A375 (cell line): Measurements from ENCODE around the gene OR10A3. TPM values are rescaled to one million over a fixed set of nuclear protein-coding genes. Genes with fewer than 3 reads are reported as not detected.

Experiments used
- small RNA-seq: library from RNA; depleted of rRNA; stranded (forward); fragments of <200 nt; gene quantifications from one replicate; pipeline ENCODE3, GENCODE V24; 2014
- total RNA-seq: library from RNA; depleted of rRNA; stranded (reverse); fragments of >200 nt; shearing (Covaris generic); gene quantifications from 2 replicates; pipeline ENCODE4 v1.2.3, GENCODE V29; 2014; rRNA removed

OR10A3 gene, protein sequence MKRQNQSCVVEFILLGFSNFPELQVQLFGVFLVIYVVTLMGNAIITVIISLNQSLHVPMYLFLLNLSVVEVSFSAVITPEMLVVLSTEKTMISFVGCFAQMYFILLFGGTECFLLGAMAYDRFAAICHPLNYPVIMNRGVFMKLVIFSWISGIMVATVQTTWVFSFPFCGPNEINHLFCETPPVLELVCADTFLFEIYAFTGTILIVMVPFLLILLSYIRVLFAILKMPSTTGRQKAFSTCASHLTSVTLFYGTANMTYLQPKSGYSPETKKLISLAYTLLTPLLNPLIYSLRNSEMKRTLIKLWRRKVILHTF
- total RNA-seq = not detected in 2 replicates

DNA sequence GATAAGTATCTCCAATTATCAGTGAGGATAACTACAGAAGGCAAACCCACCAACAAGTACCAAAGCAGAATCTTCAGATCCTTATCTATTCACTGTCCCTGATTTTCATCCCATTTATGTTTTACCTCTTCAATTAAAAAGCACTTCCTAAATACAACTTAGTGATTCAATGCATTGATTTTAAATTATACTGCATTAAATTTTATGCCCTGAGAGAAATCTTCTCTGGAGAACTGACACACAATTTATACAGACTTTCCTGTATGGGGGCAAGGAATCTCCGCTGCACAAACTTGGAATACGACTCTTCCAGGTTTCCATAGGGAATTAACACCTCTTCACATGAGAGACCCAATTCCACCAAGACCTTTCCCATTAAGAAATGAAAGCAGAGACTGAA lies at the start of gene OR10A3:
Gene OR10A3, minus strand, starts transcription at position 101 of the 400 bp plus-strand sequence. CDS start 2,188 bp downstream, outside the sequence.

GRCh38 chr11:7986768-7987559 lies 45.5 kb upstream of the OR10A3 start, which contains the start of gene EIF3F:
Gene EIF3F, plus strand, starts transcription at chr11:7987337. Its CDS starts 16 bp downstream, at chr11:7987353.

DNA sequence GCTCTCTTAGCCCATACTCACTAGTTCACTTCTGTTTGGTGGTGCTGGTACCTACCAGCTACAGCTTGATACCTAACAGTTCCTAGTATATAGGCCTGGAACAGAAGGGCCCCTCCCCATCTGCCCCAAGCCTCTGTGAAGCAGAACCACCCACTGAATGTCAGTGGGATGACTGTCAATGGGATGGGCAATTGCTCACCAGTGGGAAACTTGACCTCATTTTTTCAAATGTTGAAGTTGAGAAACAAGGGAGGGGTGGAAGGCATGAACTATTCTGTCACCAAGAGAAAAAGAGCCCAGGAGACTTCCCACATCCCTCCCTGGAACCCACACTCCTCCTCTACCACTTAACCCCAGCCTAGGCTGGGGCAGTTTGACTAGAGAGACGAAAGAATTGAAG lies 23.9 kb upstream of the OR10A3 start, which contains the start of gene NLRP10:
Gene NLRP10, minus strand, starts transcription at position 62 of the 400 bp plus-strand sequence. CDS start 1,952 bp downstream, outside the sequence.

GRCh38 chr11:7931168-7931567 lies 10.3 kb downstream of the OR10A3 start, which contains the start of gene OR10A6:
Gene OR10A6, minus strand, starts transcription at chr11:7931268. Its CDS starts 2,606 bp downstream, at chr11:7928662.

Small RNAs within 50 kb of the gene (small RNA-seq; reads per million reads assigned to genes)
- gene COX6CP5 (not detected), gene RNU6-943P (not detected)

Other genes starting within 250 kb of the OR10A3 start
- not detected in 2 replicates for gene OVCH2, start 235.2 kb downstream of the OR10A3 start, total RNA-seq
- gene OR5P2, start 144.8 kb downstream of the OR10A3 start, total RNA-seq = not detected in 2 replicates
- gene OR5P3, start 110.9 kb downstream of the OR10A3 start, total RNA-seq = not detected in 2 replicates
- not detected in 2 replicates for gene OR10A6, start 10.4 kb downstream of the OR10A3 start, total RNA-seq
- 0.13 TPM in 1 of 2 replicates, not detected in the other for gene NLRP10, start 23.7 kb upstream of the OR10A3 start, total RNA-seq
- gene EIF3F, start 45.6 kb upstream of the OR10A3 start, total RNA-seq = 212 and 242 TPM in 2 replicates
- gene TUB, start 139.5 kb upstream of the OR10A3 start, total RNA-seq = 4.6 TPM in 2 replicates
- not detected in 2 replicates for gene RIC3, start 227.3 kb upstream of the OR10A3 start, total RNA-seq